ENCODE results near the gene SIPA1L3.

Gene SIPA1L3

GRCh38 chr19:37991176-37991835 is 84.3 kb downstream of the SIPA1L3 start:
- Histone ChIP-seq H3K4me1 (peaks cover 65% of the 10 kb centered on the region), H3K27me3 (no peaks in the 10 kb centered on the region), H3K9ac (0 out of 2 replicates have a peak overlapping the region, but pooled peaks have one; percentile 24), H3K36me3 (0 out of 2 replicates have a peak, but pooled peaks cover 15% of the 10 kb centered on the region), H3K4me2 (no peak overlapping the region), H4K20me1 (no peaks in the 10 kb centered on the region), H3K27ac (0 out of 2 replicates have a peak overlapping the region, but pooled peaks have one; percentile 26), H3K9me3 (0 out of 2 replicates have a peak, but pooled peaks cover 8% of the 10 kb centered on the region), H3K4me3 (no peak overlapping the region)
- TF ChIP-seq Cebpa-rat (IDR thresholded peaks at IDR 0.05) = no peak

GRCh38 chr19:37991841-37992248 is 84.8 kb downstream of the SIPA1L3 start:
- H3K27me3 ChIP-seq = no peaks in the 10 kb centered on the region
- H3K4me3 ChIP-seq = no peak overlapping the region
- 0 out of 2 replicates have a peak, but pooled peaks cover 15% of the 10 kb centered on the region for H3K36me3 ChIP-seq
- no peak for TF ChIP-seq Cebpa-rat (IDR thresholded peaks at IDR 0.05)
- H4K20me1 ChIP-seq = no peaks in the 10 kb centered on the region
- peaks cover 60% of the 10 kb centered on the region for H3K4me1 ChIP-seq
- no peak overlapping the region for H3K4me2 ChIP-seq
- no peak overlapping the region for H3K9ac ChIP-seq
- 0 out of 2 replicates have a peak, but pooled peaks cover 8% of the 10 kb centered on the region for H3K9me3 ChIP-seq
- H3K27ac ChIP-seq = 0 out of 2 replicates have a peak overlapping the region, but pooled peaks have one; percentile 26

- Histone ChIP-seq H3K9ac (no peak overlapping the region), H4K20me1 (no peaks in the 10 kb centered on the region), H3K9me3 (0 out of 2 replicates have a peak, but pooled peaks cover 8% of the 10 kb centered on the region), H3K4me1 (peaks cover 60% of the 10 kb centered on the region), H3K4me3 (no peak overlapping the region), H3K27me3 (no peaks in the 10 kb centered on the region), H3K27ac (no peak overlapping the region), H3K36me3 (0 out of 2 replicates have a peak, but pooled peaks cover 15% of the 10 kb centered on the region), H3K4me2 (no peak overlapping the region)
- TF ChIP-seq Cebpa-rat (IDR thresholded peaks at IDR 0.05) = no peak
Measured at GRCh38 chr19:37992761-37993160, 85.8 kb downstream of the SIPA1L3 start.

- Histone ChIP-seq H3K4me3 (no peak overlapping the region), H3K27me3 (no peaks in the 10 kb centered on the region), H3K36me3 (0 out of 2 replicates have a peak, but pooled peaks cover 15% of the 10 kb centered on the region), H3K27ac (no peak overlapping the region), H3K4me2 (no peak overlapping the region), H3K4me1 (peaks cover 63% of the 10 kb centered on the region), H3K9ac (no peak overlapping the region), H4K20me1 (no peaks in the 10 kb centered on the region), H3K9me3 (0 out of 2 replicates have a peak, but pooled peaks cover 8% of the 10 kb centered on the region)
- TF ChIP-seq Cebpa-rat (IDR thresholded peaks at IDR 0.05) = no peak
Measured at GRCh38 chr19:37994823-37995130, 87.8 kb downstream of the SIPA1L3 start.

- no peak for TF ChIP-seq Cebpa-rat (IDR thresholded peaks at IDR 0.05)
Measured at GRCh38 chr19:37995346-37995745, 88.3 kb downstream of the SIPA1L3 start.

GRCh38 chr19:37997911-37998344 is 90.9 kb downstream of the SIPA1L3 start:
- H3K27ac ChIP-seq = peak overlapping the region; percentile 83

More at GRCh38 chr19:37995346-37995745, 88.3 kb downstream of the SIPA1L3 start:
- H3K4me1 ChIP-seq = peaks cover 67% of the 10 kb centered on the region
- 0 out of 2 replicates have a peak, but pooled peaks cover 15% of the 10 kb centered on the region for H3K36me3 ChIP-seq
- 0 out of 2 replicates have a peak, but pooled peaks cover 8% of the 10 kb centered on the region for H3K9me3 ChIP-seq
- no peak overlapping the region for H3K9ac ChIP-seq
- H3K27ac ChIP-seq = no peak overlapping the region
- H3K4me2 ChIP-seq = no peak overlapping the region
- no peaks in the 10 kb centered on the region for H4K20me1 ChIP-seq
- H3K27me3 ChIP-seq = no peaks in the 10 kb centered on the region
- no peak overlapping the region for H3K4me3 ChIP-seq

GRCh38 chr19:37998801-37999308 is 91.8 kb downstream of the SIPA1L3 start:
- Histone ChIP-seq H3K4me2 (peak overlapping the region; percentile 86), H3K4me1 (peaks cover 71% of the 10 kb centered on the region), H3K9ac (peak overlapping the region; percentile 46), H3K9me3 (0 out of 2 replicates have a peak, but pooled peaks cover 8% of the 10 kb centered on the region), H3K36me3 (0 out of 2 replicates have a peak, but pooled peaks cover 11% of the 10 kb centered on the region), H3K27me3 (no peaks in the 10 kb centered on the region), H3K27ac (peak overlapping the region; percentile 83), H3K4me3 (peak overlapping the region; percentile 51), H4K20me1 (no peaks in the 10 kb centered on the region)
- no peak for TF ChIP-seq Cebpa-rat (IDR thresholded peaks at IDR 0.05)

More at GRCh38 chr19:37997911-37998344, 90.9 kb downstream of the SIPA1L3 start:
- no peak for TF ChIP-seq Cebpa-rat (IDR thresholded peaks at IDR 0.05)
- Histone ChIP-seq H4K20me1 (no peaks in the 10 kb centered on the region), H3K9me3 (0 out of 2 replicates have a peak, but pooled peaks cover 8% of the 10 kb centered on the region), H3K36me3 (0 out of 2 replicates have a peak, but pooled peaks cover 11% of the 10 kb centered on the region), H3K27me3 (no peaks in the 10 kb centered on the region), H3K9ac (no peak overlapping the region), H3K4me1 (peaks cover 70% of the 10 kb centered on the region), H3K4me2 (peak overlapping the region; percentile 86), H3K4me3 (no peak overlapping the region)

- H4K20me1 ChIP-seq = no peaks in the 10 kb centered on the region
- peak overlapping the region; percentile 86 for H3K4me2 ChIP-seq
- peak overlapping the region; percentile 51 for H3K4me3 ChIP-seq
- H3K36me3 ChIP-seq = 0 out of 2 replicates have a peak, but pooled peaks cover 11% of the 10 kb centered on the region
- H3K27ac ChIP-seq = peak overlapping the region; percentile 83
- no peaks in the 10 kb centered on the region for H3K27me3 ChIP-seq
- H3K9ac ChIP-seq = peak overlapping the region; percentile 46
- 0 out of 2 replicates have a peak, but pooled peaks cover 8% of the 10 kb centered on the region for H3K9me3 ChIP-seq
- peak; percentile 60 for TF ChIP-seq Cebpa-rat (IDR thresholded peaks at IDR 0.05)
- H3K4me1 ChIP-seq = peaks cover 69% of the 10 kb centered on the region
Measured at GRCh38 chr19:37999309-38000213, 92.6 kb downstream of the SIPA1L3 start.

GRCh38 chr19:38001158-38001781 is 94.3 kb downstream of the SIPA1L3 start:
- Histone ChIP-seq H3K27me3 (no peaks in the 10 kb centered on the region), H3K27ac (peak overlapping the region; percentile 57), H3K4me3 (no peak overlapping the region), H3K9me3 (no peaks in the 10 kb centered on the region), H3K36me3 (no peaks in the 10 kb centered on the region), H3K4me1 (peaks cover 86% of the 10 kb centered on the region), H4K20me1 (no peaks in the 10 kb centered on the region), H3K9ac (no peak overlapping the region), H3K4me2 (peak overlapping the region; percentile 27; the same call in 1 of the 2 replicates)
- no peak for TF ChIP-seq Cebpa-rat (IDR thresholded peaks at IDR 0.05)

All from BLaER1 (cell line).